Measurements from ENCODE around the gene FLNC.
A peak's percentile ranks its signal among the peaks of the same experiment; 100 is the strongest.

The FLNC gene

DNA sequence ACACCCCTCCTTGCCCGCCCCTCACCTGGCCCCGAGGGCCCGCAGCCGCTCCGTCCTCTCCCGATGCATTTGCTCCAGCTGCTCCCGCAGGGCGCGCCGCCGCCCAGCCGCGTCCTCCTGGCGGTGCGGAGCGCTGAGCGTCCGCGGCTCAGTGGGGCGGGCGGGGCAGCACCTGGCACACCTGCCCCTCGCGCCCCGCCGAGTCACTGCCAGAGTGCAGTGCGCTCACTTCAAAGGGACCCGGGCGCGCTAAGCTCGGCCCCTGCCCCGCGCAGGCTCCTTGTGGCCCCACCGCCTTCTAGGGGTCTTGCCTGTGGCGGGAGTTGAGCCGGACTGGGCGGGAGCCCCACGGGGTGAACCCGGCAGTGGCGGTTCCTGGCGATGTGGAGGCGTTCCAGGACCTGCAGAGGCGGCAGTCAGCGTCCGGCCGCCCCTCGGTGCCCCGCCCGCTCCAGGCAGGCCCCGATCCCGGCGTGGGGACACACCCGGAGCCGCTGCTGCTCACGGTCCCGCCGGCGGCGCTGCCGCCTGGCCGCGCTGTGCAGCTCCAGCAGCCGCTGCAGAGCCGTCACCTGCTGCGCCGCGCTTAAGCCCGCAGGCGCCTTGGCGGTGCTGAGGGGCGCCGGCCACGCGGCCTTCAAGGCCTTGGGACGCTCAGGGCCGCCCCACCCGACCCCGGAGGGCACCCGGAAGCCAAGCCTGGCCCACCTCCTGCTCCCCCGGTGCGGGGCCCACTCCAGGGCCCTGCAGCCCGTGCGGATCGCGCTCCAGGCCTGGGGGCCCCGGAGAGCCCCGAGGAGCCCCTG is 39.1 kb downstream of the FLNC start:
- TF ChIP-seq POLR2AphosphoS5 (IDR thresholded peaks at IDR 0.05; ENCODE audit: low read depth, low read length) = no peak
- no peak for TF ChIP-seq POLR2A (IDR thresholded peaks at IDR 0.05; ENCODE audit: low read depth, low read length)
- no peak for TF ChIP-seq TAF1 (IDR thresholded peaks at IDR 0.05; ENCODE audit: borderline replicate concordance, low read depth, low read length)
- peak; percentile 69 for DNase-seq (ENCODE audit: insufficient read length)
- peak; percentile 56 for FAIRE-seq

DNA sequence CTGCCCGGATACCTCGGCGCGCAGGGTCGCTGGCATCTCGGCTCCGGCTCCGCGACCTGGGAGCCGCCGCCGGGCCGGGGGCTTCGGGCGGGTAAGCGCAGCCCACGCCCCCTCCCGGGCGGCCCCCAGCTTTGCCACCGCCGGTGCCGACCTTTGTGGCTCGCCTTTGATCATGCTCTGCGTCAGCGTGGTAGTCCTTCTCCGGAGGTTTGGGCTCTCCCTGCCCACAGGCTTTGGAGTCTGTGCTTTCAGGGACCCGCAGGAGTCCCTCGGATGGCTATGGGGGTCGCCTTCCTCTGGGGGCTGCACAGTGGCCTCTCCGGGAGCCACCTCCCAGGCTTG is 39.7 kb downstream of the FLNC start:
- no peak for DNase-seq (ENCODE audit: insufficient read length)
- TF ChIP-seq TAF1 (IDR thresholded peaks at IDR 0.05; ENCODE audit: borderline replicate concordance, low read depth, low read length) = no peak
- no peak for TF ChIP-seq POLR2AphosphoS5 (IDR thresholded peaks at IDR 0.05; ENCODE audit: low read depth, low read length)
- TF ChIP-seq POLR2A (IDR thresholded peaks at IDR 0.05; ENCODE audit: low read depth, low read length) = no peak
- no peak for FAIRE-seq

DNA sequence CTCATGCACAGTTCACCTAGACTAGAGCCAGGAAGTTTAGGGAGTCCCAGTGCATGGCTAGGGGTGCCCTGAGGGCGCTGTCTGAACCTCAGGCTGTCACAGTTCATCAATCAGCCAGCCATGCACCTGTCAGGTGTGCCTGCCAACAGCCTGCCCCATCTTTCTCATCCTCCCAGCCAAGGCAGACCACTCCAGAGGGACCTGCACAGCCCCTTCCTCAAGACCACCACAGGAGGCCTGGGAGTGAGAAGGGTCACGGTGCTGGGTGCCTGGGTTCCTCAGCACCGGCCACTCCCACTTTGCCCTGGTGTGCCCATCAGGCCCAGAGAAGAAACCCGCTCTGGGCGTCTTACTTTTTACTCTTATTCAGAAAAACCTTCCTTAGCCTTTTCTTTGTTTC is 40.8 kb downstream of the FLNC start:
- TF ChIP-seq TAF1 (IDR thresholded peaks at IDR 0.05; ENCODE audit: borderline replicate concordance, low read depth, low read length) = no peak
- TF ChIP-seq POLR2AphosphoS5 (IDR thresholded peaks at IDR 0.05; ENCODE audit: low read depth, low read length) = no peak
- no peak for TF ChIP-seq POLR2A (IDR thresholded peaks at IDR 0.05; ENCODE audit: low read depth, low read length)

DNA sequence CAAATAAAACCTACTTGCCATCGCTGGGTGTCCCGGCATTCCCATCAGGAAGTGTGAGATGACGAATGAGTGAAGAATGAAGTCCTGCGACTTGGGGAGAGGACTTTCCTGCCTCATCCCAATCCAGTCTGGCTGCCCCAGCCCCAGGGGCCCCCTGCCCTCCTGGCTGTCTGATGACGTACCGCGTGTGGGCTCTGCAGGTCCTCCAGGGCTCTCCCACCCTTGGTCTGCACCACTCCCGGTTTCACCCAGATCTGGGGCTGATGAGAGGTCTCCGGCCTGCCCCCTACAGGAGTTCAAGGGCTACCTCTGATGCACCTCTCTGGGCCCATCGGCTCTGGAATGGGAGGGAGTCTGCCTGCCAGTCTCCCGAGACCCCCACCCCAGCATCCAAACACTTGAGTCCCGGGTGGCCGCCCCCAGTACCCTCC is 42.2 kb downstream of the FLNC start:
- DNase-seq (ENCODE audit: insufficient read length) (no peak), FAIRE-seq (no peak)
- TF ChIP-seq TAF1 (IDR thresholded peaks at IDR 0.05; ENCODE audit: borderline replicate concordance, low read depth, low read length) = no peak
- TF ChIP-seq POLR2A (IDR thresholded peaks at IDR 0.05; ENCODE audit: low read depth, low read length) = no peak
- no peak for TF ChIP-seq POLR2AphosphoS5 (IDR thresholded peaks at IDR 0.05; ENCODE audit: low read depth, low read length)

More for the DNA sequence above, 40.8 kb downstream of the FLNC start:
- no peak for DNase-seq (ENCODE audit: insufficient read length)
- FAIRE-seq = no peak

DNA sequence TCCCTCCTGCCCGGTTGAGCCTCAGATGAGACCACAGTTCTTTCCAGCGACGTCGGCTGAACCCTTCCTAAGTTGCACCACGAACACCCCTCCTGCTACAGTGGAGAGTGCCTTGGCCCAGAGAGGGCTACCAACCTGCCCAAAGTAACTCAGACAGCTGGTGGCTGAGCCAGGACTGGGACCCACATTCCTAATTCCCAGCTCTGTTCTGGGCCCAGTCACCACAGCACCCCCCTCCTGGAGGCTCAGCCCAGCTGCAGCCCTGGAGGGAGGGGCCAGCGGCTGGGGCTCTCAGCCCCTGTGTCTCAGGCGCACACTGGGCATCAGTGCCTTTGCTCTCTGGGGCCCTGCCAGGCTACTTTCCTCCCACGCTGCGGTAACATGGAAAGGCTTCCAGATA is 43.0 kb downstream of the FLNC start:
- FAIRE-seq = no peak
- no peak for DNase-seq (ENCODE audit: insufficient read length)
- no peak for TF ChIP-seq POLR2A (IDR thresholded peaks at IDR 0.05; ENCODE audit: low read depth, low read length)
- no peak for TF ChIP-seq TAF1 (IDR thresholded peaks at IDR 0.05; ENCODE audit: borderline replicate concordance, low read depth, low read length)
- TF ChIP-seq POLR2AphosphoS5 (IDR thresholded peaks at IDR 0.05; ENCODE audit: low read depth, low read length) = no peak

DNA sequence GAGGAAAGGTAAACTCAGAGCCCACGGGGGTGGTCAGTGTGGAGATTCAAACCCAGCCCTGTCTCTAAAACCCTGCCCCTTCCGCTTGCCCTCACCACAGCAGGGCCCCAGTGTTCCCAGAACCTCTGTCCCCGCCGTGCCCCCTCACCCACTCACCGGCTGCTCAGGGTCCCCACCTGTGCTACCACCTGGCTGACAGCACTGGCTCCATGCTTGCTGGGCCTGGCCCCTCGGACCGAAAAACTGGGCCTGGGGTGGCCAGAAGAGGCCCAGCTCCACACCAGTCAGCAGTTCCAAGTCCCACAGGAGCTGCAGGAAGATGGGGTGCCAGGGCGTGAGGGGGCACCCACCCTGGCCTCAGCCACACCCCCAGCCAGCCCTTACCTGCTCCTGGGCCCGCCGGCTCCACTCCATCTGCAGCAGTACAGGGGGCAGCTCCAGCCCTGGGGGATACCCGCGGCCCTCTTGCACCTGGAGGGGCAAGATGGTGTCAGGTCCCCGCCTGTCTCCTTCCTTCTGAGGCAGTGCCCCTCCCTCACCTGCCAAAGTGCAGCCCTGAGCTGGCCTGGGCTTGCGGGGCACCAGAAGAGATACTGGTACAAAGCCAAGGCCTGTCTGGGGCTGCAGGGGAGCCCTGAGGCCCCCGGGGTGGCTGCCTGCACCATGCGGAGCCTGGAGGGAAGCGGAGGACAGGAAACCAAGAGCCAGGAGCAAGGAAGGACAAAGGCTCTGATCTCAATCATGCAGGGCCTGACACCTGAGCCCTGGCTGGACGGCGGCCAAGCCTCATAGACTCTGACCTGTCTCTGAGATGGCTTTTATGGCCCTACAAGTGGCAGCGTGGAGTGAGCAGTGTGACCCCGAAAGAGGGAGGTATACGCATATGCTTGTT is 44.2 kb downstream of the FLNC start:
- TF ChIP-seq TAF1 (IDR thresholded peaks at IDR 0.05; ENCODE audit: borderline replicate concordance, low read depth, low read length) (no peak), POLR2AphosphoS5 (IDR thresholded peaks at IDR 0.05; ENCODE audit: low read depth, low read length) (no peak), POLR2A (IDR thresholded peaks at IDR 0.05; ENCODE audit: low read depth, low read length) (no peak)
- DNase-seq (ENCODE audit: insufficient read length) (no peak), FAIRE-seq (no peak)

DNA sequence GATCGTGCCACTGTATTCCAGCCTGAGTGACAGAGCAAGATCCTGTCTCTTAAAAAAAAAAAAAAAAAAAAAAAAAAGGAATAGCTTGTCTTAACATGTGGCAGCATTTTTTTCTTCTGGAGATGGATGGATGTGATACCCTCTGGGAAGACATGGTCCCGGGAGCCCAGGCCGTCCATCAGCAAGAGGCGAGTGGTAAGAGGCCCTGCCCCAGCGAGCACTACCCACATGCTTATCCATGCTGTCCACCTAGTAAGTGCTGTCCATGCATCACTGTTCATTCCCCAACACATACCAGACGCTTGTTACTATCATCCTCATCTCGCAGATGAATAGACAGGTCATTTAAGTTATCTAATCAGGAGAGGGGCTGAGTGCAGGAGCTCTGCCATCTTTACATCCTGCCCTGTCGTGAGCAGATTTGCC is 45.3 kb downstream of the FLNC start:
- no peak for FAIRE-seq
- no peak for DNase-seq (ENCODE audit: insufficient read length)
- TF ChIP-seq TAF1 (IDR thresholded peaks at IDR 0.05; ENCODE audit: borderline replicate concordance, low read depth, low read length) (no peak), POLR2AphosphoS5 (IDR thresholded peaks at IDR 0.05; ENCODE audit: low read depth, low read length) (no peak), POLR2A (IDR thresholded peaks at IDR 0.05; ENCODE audit: low read depth, low read length) (no peak)

DNA sequence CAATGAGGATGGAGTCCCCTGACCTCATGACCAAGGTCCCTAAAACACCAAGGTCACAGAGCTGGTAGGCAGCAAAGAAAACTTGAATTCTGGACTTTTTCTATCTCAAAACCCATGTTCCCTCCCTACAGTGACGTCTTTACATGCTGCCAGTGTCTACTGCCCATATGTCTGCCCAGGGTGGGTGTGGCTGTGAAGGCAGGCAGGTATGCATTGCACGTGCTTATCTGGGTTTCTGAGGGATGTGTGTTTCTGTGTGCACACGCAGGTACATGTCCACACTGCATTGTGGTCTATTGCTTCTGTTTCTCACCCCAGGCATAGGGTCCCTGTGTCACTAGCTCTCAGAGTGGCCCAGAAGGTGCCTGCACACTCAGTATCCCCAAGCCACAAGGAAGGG is 45.9 kb downstream of the FLNC start:
- DNase-seq (ENCODE audit: insufficient read length) = no peak
- no peak for FAIRE-seq
- no peak for TF ChIP-seq POLR2AphosphoS5 (IDR thresholded peaks at IDR 0.05; ENCODE audit: low read depth, low read length)
- TF ChIP-seq TAF1 (IDR thresholded peaks at IDR 0.05; ENCODE audit: borderline replicate concordance, low read depth, low read length) = no peak
- no peak for TF ChIP-seq POLR2A (IDR thresholded peaks at IDR 0.05; ENCODE audit: low read depth, low read length)

DNA sequence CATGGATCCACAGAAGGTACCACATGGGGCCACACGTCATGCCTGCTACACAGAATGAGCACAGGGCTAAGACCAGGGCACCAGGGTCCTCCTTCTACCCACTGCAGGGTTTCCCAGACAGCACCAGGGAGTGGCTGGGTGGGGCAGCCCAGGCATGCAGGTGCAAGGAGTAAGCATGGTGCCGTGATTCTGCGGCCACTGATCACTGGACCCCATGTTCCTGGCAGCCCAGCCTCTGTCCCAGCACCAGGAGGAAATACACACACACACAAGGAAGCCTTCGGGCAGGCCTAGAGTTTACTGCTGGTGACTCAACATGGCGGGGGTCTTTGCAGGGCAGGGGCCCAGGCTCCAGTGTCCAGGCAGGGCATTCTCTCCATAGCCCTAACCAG is 46.4 kb downstream of the FLNC start:
- FAIRE-seq = no peak
- no peak for TF ChIP-seq POLR2AphosphoS5 (IDR thresholded peaks at IDR 0.05; ENCODE audit: low read depth, low read length)
- no peak for TF ChIP-seq TAF1 (IDR thresholded peaks at IDR 0.05; ENCODE audit: borderline replicate concordance, low read depth, low read length)
- TF ChIP-seq POLR2A (IDR thresholded peaks at IDR 0.05; ENCODE audit: low read depth, low read length) = no peak
- no peak for DNase-seq (ENCODE audit: insufficient read length)

DNA sequence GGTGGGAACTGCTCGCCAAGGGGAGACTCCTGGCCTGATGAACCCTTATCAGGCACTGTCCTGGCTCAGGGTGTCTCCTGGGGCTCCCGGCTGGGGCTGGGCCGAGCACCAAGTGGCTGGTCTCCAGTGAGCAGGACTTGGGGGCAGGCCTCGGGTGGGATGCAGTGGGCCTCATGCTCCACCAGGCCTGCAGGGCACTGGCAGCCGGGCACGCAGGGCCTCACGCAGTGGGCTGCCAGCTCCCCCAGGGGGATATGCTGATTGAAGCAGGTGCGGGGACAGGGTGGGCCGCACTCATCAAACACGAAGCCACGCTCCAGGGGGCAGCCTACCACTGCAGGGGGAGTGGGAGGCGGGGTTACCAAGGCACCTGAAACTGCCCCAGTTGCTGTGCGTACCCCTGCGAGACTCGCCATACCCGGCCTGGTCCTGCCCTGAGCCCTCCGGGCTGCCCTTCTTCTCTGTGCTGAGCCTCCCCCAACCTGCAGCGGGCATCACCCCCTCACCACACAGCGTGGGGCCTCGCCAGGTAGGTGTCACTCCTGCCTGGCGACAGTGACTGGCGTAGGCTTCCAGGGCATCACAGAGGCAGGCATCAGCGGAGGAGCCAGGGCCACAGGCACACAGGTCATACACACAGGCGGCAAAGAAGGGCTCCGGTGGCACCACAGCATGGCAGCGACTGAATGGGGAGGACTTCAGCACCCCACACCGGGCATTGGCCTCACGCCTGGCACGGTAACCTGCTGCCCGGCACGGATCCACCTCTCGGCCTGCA is 47.0 kb downstream of the FLNC start:
- DNase-seq (ENCODE audit: insufficient read length) (no peak), FAIRE-seq (no peak)
- TF ChIP-seq POLR2AphosphoS5 (IDR thresholded peaks at IDR 0.05; ENCODE audit: low read depth, low read length) = no peak
- TF ChIP-seq POLR2A (IDR thresholded peaks at IDR 0.05; ENCODE audit: low read depth, low read length) = no peak
- TF ChIP-seq TAF1 (IDR thresholded peaks at IDR 0.05; ENCODE audit: borderline replicate concordance, low read depth, low read length) = no peak

DNA sequence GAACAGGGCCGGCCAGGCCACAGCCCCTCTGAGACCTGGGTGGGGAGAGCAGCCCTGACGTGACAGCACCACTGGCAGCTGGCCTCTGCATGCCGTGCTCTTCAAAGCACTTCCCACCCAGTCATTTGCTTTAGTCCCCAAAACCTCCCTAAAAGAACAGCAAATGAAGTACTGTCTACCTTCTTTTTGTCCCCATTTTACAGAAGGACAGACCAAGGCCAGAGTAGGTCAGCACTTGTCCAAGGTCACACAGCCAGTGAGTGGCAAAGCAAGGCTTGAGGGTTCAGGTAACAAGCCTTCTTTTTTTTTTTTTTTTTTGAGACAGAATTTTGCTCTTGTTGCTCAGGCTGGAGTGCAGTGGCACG is 47.5 kb downstream of the FLNC start:
- DNase-seq (ENCODE audit: insufficient read length) (no peak), FAIRE-seq (no peak)
- TF ChIP-seq POLR2AphosphoS5 (IDR thresholded peaks at IDR 0.05; ENCODE audit: low read depth, low read length) (no peak), TAF1 (IDR thresholded peaks at IDR 0.05; ENCODE audit: borderline replicate concordance, low read depth, low read length) (no peak)
